ENCODE data around the gene IST1.

IST1 gene

GRCh38 chr16:71963125-71963875, 68.0 kb downstream of the IST1 start:
- no peak for DNase-seq (ENCODE audit: low spot score)

DNA sequence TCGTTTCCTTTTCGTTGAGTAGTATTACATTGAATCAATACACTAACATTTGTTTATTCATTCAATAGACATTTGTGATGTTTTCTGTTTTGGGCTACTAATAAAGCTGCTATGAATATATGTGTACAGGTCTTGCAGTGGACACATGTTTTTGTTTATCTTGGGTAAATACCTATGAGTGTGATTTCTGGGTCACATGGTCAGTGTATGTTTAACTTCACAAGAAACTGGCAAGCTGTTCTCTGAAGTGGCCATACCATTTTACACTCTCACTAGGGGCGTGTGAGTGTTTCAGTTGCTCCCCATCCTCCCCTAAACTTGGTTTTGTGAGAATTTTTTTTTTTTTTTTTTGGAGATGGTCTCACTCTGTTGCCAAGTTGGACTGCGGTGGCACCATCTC, 69.9 kb downstream of the IST1 start:
- DNase-seq (ENCODE audit: low spot score): no peak

DNA sequence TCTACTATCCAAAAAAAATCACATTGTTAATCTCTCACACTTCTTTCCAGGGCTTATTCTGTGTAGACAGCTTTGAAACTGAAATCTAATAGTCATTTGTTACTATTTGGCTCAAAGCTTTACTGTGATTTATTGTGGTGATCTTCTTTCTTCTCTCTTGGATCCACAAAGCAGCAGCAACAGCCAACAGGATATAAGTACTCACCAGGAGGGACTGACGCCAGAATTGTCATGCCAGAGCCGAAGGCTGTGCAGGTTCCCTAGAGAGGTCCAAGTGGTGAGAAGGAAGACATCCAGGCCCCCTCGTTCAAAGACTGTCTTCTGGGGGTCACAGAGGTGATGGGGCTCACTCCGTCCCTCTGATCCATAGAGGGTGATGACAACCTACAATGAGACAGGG, 71.6 kb downstream of the IST1 start:
- DNase-seq (ENCODE audit: low spot score): no peak

GRCh38 chr16:71969353-71969752, 74.0 kb downstream of the IST1 start:
- DNase-seq (ENCODE audit: low spot score): no peak

GRCh38 chr16:71971571-71971970, 76.2 kb downstream of the IST1 start:
- DNase-seq (ENCODE audit: low spot score): no peak

DNA sequence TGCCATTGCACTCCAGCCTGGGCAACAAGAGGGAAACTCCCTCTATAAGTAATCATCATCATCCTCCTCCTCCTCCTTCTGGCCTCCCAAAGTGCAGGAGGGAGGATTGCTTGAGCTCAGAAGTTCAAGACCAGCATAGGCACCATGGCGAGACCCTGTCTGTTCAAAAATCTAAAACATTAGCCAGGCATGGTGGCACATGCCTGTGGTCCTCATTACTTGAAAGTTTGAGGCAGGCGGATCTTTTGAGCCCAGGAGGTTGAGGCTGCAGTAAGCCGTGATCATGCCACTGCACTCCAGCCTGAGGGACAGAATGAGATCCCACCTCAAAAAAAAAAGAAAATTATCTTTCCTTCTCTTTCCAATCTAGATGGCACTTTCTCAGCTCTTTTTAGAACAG, 77.0 kb downstream of the IST1 start:
- DNase-seq (ENCODE audit: low spot score): no peak

DNA sequence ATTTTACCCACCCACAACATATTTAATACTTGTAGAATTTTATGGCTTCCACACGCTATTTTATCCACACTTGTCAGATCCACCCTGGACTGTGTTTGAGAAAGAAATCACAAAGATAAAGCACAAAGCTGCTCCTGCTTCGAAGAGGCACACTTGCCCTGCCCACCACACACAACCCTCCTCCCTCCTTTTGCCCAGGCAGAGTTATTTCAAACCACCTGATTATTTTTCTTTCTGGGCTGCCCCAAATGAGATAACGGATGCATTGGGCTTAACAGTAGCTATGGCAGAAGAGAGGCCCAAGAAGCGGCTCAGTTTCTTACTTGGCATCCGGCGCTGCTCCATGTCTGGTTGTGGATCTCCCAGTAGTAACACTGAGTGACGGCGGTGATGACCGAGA, 77.7 kb downstream of the IST1 start:
- DNase-seq (ENCODE audit: low spot score): no peak

- DNase-seq (ENCODE audit: low spot score): no peak
Measured at GRCh38 chr16:71974068-71974818, 78.9 kb downstream of the IST1 start.

Measured in putamen (tissue), 1 donor.